Measurements from ENCODE around the gene TMIE.

Gene TMIE

GRCh38 chr3:46701181-46701939, at the start of gene TMIE:
TSS of gene TMIE (plus strand) at chr3:46701392. CDS start at chr3:46701488, 96 bp downstream.
- DNase-seq (ENCODE audit: low read depth in 2 of 2), result no peak

- DNase-seq (ENCODE audit: low read depth in 2 of 2), result no peak
These were observed 45.9 kb upstream of the TMIE start for GRCh38 chr3:46655271-46655670.

DNA sequence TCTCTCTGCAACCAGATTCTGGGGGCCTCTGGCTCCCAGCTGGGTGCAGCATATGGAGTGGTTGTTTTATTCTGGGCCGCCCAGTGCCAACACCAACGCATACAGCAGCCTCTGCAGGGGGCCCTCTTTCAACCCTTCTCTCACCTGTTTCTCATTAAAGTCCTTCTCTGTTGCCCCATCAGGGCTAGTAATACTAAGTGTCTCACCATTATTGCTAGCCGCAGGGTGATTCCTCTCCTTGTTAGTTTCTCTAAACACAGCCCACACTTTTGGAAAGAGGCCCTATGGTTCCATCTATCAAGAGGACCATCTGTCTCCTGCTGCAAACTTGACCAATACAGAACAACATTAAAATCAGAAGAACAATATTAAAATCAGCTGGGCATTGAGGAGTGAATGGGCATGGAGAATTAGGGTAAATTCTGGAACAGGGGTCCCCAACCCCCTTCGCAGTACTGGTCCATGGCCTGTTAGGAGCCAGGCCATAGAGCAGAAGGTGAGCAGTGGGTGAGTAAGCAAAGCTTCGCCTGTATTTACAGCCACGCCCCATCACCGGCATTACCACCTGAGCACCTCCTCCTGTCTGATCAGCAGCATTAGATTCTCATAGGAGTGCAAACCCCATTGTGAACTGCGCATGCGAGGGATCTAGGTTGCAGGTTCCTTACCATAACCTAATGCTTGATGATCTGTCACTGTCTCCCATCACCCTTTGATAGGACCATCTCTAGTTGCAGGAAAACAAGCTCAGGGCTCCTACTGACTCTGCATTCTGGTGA, 44.2 kb upstream of the TMIE start:
- no peak for DNase-seq (ENCODE audit: low read depth in 2 of 2)

DNA sequence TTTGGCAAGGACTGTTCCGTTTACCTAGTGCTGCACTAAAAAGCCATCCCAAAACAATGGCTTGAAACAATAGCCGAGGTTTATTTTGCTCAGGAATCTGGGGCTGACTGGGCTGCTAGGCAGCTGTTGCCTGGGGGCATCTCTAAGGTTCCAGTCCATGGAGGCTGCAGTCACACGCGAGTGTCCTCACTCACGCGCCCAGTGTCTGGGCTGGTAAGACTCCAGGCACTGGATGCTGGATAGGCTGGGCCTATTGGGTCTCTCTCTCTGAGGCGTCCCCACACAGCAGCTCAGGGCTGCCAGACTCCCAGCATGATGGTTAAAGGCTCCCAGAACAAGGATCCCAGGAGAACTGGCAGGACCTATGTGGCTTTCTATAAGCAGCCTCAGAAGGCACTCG, 41.9 kb upstream of the TMIE start:
- no peak for DNase-seq (ENCODE audit: low read depth in 2 of 2)

DNA sequence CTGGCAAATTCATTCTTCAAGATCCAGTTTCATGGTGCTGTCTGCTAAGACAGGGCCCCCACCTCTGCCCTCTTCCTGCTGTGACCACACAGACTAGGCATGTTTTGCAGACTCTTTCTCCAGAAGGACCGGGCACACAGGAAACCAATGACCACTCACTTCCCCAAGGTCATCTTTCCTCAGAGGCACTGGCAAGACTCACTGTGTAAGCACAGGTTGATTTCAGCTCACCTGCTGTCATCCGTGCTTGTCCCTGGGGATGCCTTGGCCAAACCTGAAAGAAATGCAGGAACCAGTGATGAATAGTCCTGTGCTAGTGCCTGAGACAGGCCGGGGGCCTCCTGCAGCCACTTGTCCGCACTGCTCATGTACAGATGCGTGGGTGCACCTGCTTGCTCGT, 41.2 kb upstream of the TMIE start:
- DNase-seq (ENCODE audit: low read depth in 2 of 2), result no peak

- no peak for DNase-seq (ENCODE audit: low read depth in 2 of 2)
These were observed 40.4 kb upstream of the TMIE start for GRCh38 chr3:46660543-46661523.

DNA sequence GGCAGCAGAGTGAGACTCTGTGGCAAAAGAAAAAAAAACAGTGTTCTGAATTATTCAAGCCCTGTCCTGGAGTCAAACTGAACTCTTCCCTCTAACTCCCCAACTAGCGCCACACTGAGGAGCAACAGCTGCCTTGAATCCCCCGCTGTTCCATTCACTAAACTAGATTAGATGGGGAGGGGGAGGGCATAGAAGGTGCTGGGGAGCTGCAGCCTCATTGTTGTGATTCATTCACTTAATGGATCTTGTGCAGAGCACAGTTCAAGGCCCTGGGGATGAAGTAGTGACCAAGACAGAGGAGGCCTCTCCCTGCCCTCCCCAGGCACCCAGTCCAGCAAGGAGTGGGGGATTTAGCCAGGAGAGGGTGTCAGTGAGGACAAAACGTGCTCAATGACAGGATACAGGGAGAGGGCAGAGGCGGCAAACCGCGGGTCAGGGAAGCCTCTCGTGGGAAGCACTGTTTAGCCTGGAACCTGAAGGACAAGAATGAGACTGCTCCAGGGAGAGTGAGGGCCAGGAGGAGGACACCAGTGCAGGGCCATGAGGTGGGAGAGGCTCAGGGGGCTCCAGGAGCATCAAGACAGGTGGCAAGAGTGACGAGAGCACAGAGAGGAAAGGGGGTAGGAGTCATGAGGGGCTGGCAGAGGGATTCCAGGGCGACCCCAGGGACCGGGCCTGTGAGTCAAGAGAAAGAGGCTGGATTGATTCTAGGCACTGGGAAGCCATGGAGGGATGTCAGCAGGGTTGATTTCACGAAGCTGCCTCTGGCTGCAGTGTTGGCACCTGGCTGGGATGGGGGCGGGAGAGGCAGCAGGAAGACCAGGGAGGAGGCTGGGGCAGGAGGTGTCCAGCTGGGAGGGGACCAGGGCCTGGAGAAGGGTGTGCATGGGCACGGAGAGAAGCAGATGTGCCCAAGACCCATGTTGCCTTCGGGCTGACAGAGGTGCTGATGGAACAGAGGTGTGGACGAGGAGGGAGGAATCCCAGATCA, 39.1 kb upstream of the TMIE start:
- DNase-seq (ENCODE audit: low read depth in 2 of 2), result no peak

DNA sequence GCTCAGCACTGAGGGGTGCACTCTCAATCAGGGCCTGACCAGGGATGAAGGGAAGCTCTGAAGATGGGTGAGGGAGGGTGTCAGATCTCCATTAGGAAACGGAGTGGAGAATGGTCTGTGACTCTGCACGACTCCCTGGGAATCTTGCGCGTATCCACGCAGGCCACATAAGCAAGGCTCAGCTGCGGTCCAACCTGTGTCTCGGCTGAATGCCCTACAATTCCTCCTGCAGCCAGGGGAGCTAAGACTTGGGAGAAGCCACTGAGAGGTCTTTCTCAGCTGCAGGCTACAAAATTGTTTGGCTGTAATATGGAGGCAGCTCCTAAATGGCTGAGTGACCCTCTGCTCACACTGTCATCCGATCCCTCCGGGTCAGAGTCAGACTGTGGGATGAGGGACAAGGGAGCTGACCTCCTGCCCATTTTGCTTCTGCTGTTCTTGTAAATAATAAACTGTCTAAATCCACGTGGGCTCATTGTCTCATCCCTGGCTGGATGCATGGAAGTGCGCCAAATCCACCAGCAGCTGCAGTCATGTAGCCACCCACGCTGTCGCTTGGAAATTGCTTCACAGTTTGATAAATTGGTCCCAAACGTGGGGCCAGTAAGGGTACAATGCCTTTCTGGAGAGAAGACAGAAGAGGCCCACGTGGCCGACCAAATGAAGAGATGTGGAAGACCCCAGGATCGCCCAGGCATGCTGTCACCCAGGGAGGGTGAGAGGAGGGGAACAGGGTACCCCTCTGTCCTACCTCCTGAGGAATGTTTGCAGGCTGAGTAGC, 38.2 kb upstream of the TMIE start:
- no peak for DNase-seq (ENCODE audit: low read depth in 2 of 2)

- no peak for DNase-seq (ENCODE audit: low read depth in 2 of 2)
These were observed 37.5 kb upstream of the TMIE start for GRCh38 chr3:46663591-46664135.

- no peak for DNase-seq (ENCODE audit: low read depth in 2 of 2)
These were observed 36.8 kb upstream of the TMIE start for GRCh38 chr3:46664188-46664970.

- DNase-seq (ENCODE audit: low read depth in 2 of 2), result no peak
These were observed 36.0 kb upstream of the TMIE start for GRCh38 chr3:46664971-46665762.

GRCh38 chr3:46665763-46666452, 35.3 kb upstream of the TMIE start:
- DNase-seq (ENCODE audit: low read depth in 2 of 2), result no peak

GRCh38 chr3:46666453-46666845, 34.7 kb upstream of the TMIE start:
- DNase-seq (ENCODE audit: low read depth in 2 of 2), result no peak

- DNase-seq (ENCODE audit: low read depth in 2 of 2), result no peak
These were observed 34.1 kb upstream of the TMIE start for GRCh38 chr3:46667061-46667621.

DNA sequence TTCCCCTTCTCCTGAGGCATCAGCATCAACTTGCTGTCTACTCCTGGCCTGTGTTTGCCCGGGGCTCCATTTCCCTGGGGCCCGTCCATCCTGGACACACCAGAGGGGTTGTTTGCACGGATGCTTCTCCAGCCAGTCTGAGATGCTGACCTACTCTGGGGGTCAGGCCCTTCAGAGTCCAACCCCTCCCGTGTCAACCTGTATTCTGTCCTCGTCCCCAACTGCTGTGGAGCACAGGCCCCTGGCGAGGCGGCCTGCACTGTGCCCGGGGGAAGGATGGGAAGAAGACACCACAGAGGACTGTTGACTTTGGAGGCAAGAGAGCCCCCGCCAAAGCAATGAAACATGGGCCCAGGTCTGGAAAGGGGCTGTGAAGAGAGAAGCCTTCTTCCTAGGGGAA, 33.5 kb upstream of the TMIE start:
- DNase-seq (ENCODE audit: low read depth in 2 of 2), result no peak

DNA sequence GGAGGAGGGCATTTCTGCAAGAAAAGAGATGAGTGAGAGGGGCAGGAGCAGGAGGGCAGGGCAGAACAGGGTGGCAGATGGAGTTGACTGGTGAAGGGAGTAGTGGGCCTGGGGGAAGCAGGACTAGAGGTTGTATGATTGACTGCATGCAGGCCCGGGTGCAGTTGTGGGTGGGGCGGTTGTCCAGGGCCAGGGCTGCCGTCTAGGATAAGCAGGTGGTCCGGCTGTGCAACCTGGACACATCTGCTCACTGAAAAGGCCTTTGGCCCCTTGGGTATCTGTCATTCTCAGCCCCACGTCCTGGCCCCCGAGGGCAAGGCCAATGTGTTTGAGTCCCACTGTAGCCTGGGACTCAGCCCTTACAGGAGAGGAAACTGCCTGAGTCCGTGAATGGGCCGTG, 33.1 kb upstream of the TMIE start:
- DNase-seq (ENCODE audit: low read depth in 2 of 2), result no peak

DNA sequence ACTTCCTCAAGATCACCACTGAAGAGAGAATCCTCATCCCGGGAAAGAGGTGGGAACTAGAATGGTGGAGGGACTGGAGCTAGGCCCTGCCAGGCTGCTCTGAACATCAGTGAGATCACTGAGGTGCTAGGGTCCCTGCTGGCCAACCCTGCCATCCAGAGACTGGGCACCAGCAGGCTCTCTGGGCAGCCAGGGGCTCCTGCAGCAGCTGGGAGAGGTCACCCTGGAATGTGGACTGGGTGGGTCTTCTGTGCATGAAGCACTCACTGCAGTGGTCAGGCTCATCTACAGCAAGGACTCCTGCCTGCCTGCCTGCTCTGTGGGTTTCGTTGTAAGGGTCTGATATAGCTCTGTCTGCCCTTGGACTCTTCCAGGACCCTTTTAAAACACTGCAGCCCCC, 32.6 kb upstream of the TMIE start:
- no peak for DNase-seq (ENCODE audit: low read depth in 2 of 2)
